ENCODE data around the gene ERBB2.

DNA sequence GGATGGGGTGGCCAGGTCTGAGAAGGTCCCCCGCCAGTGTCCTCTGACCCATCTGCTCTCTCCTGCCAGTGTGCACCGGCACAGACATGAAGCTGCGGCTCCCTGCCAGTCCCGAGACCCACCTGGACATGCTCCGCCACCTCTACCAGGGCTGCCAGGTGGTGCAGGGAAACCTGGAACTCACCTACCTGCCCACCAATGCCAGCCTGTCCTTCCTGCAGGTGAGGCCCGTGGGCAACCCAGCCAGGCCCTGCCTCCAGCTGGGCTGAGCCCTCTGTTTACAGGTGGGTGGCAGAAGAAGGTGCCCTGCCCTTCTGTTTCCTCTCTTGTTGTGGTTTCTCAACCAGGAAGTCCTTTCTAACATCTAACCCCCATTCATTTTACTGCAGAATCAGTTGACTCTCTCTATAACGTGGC is 7.1 kb downstream of the ERBB2 start:
- TF ChIP-seq GABPA (IDR thresholded peaks at IDR 0.05; ENCODE audit: low read depth): no peak
- TF ChIP-seq TCF12 (IDR thresholded peaks at IDR 0.05; ENCODE audit: low read depth, low read length): no peak
- no peak for TF ChIP-seq NRF1 (conservative IDR thresholded peaks at IDR 0.05; ENCODE audit: low read depth, low read length)
- TF ChIP-seq, protein P1, sequence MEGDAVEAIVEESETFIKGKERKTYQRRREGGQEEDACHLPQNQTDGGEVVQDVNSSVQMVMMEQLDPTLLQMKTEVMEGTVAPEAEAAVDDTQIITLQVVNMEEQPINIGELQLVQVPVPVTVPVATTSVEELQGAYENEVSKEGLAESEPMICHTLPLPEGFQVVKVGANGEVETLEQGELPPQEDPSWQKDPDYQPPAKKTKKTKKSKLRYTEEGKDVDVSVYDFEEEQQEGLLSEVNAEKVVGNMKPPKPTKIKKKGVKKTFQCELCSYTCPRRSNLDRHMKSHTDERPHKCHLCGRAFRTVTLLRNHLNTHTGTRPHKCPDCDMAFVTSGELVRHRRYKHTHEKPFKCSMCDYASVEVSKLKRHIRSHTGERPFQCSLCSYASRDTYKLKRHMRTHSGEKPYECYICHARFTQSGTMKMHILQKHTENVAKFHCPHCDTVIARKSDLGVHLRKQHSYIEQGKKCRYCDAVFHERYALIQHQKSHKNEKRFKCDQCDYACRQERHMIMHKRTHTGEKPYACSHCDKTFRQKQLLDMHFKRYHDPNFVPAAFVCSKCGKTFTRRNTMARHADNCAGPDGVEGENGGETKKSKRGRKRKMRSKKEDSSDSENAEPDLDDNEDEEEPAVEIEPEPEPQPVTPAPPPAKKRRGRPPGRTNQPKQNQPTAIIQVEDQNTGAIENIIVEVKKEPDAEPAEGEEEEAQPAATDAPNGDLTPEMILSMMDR (IDR thresholded peaks at IDR 0.05 in 2 of 3, conservative IDR thresholded peaks at IDR 0.05 in 1 of 3; ENCODE audit: control insufficient read depth in 2 of 3, extremely low read depth in 1 of 3, insufficient read depth in 1 of 3, low read depth in 3 of 3, low read length in 3 of 3): no peak
- no peak for TF ChIP-seq BHLHE40 (IDR thresholded peaks at IDR 0.05; ENCODE audit: borderline replicate concordance in 1 of 2, low read depth in 2 of 2, low read length in 1 of 2)
- TF ChIP-seq SMAD1 (IDR thresholded peaks at IDR 0.05; ENCODE audit: low read depth, partially characterized antibody): no peak
- TF ChIP-seq CREB1 (IDR thresholded peaks at IDR 0.05; ENCODE audit: low read depth): no peak
- TF ChIP-seq, protein P2, sequence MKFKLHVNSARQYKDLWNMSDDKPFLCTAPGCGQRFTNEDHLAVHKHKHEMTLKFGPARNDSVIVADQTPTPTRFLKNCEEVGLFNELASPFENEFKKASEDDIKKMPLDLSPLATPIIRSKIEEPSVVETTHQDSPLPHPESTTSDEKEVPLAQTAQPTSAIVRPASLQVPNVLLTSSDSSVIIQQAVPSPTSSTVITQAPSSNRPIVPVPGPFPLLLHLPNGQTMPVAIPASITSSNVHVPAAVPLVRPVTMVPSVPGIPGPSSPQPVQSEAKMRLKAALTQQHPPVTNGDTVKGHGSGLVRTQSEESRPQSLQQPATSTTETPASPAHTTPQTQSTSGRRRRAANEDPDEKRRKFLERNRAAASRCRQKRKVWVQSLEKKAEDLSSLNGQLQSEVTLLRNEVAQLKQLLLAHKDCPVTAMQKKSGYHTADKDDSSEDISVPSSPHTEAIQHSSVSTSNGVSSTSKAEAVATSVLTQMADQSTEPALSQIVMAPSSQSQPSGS (IDR thresholded peaks at IDR 0.05; ENCODE audit: low read length): no peak
- TF ChIP-seq MLLT1 (IDR thresholded peaks at IDR 0.05): no peak
- TF ChIP-seq HDAC2 (IDR thresholded peaks at IDR 0.05): no peak
- TF ChIP-seq SUZ12 (IDR thresholded peaks at IDR 0.05; ENCODE audit: unreplicated experiment): no peak
- no peak for TF ChIP-seq IKZF1 (conservative IDR thresholded peaks at IDR 0.05)
